Measurements from ENCODE around the gene PAK6. TPM values are rescaled to one million over a fixed set of nuclear protein-coding genes. Genes with fewer than 3 reads are reported as not detected.
A peak's percentile ranks its signal among the peaks of the same experiment; 100 is the strongest.

PAK6 gene
- total and polyA plus RNA-seq, 4 experiments from 2014 or later, result 0.53 to 1.7 (median 0.67) TPM; not detected in 1

DNA sequence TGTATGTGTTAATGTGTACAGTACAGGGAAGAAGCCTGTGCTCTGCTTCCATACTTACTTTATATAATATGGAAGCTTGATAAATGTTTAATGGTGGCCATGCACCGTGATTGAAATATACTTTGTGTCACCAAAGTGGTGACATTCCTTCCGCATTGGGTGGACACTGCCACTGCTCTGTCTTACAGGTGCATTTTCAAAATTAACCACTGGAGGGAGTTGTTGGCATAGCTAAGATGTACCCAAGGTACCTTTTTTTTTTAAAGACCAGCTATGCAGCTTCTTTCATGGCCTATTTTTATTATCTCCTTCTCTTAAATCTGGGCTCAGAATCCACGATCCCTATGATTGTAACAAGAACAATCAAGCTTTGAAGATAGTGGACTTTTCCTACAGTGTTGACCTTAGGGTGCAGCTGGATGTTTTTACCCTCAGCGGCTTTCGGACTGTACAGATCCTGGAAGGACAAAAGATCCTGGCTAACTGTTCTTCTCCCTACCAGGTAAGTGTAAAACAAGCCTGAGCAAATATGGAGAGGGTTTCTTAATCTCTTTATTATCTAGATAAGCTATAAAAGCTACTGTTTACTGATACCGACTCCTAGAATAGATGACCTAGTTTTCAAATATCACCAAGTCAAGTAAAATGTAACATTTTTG is 21.6 kb upstream of the PAK6 start:
- no peaks in the 10 kb centered on the region for H3K4me1 ChIP-seq (ENCODE audit: insufficient read depth, low read length)
- no peak overlapping the region for H3K4me3 ChIP-seq (ENCODE audit: low read length in 2 of 2)
- no peaks in the 10 kb centered on the region for H3K36me3 Mint-ChIP-seq
- no peak overlapping the region for H3K27ac ChIP-seq (ENCODE audit: low read depth, low read length)
- POLR2A ChIA-PET (ENCODE audit: partially characterized antibody), result interaction anchor here (0.8 to 2.1 kb wide), 3 partner anchors 57 to 169 kb away, joined by 3 to 10 read pairs (median 5); partner anchors contain the start of gene PLCB2
- no peaks in the 10 kb centered on the region for H3K9me3 ChIP-seq (ENCODE audit: control insufficient read depth in 1 of 2, low read length in 2 of 2)
- DNase-seq, result peak; percentile 56 to 74 (median 69)
- CTCF ChIA-PET (ENCODE audit: partially characterized antibody), result interaction anchor here (0.6 to 12.4 kb wide), 44 partner anchors 9 to 429 kb away, joined by 3 to 331 read pairs (median 5); partner anchors contain the start of genes ANKRD63, BUB1B, INAFM2 and PLCB2
- no peaks in the 10 kb centered on the region for H3K4me1 Mint-ChIP-seq
- H3K9me3 Mint-ChIP-seq, result no peaks in the 10 kb centered on the region
- H3K27me3 ChIP-seq (ENCODE audit: insufficient read depth, low read length), result no peaks in the 10 kb centered on the region
- intact Hi-C loops (cut with micrococcal nuclease), result loop anchor here (1.0 to 5.0 kb wide), 5 partner anchors 57 to 430 kb away; no protein-coding TSS in a partner anchor
- no peak overlapping the region for H3K4me3 Mint-ChIP-seq
- H3K27me3 Mint-ChIP-seq, result no peaks in the 10 kb centered on the region
- H3K36me3 ChIP-seq (ENCODE audit: insufficient read depth, low read length), result no peaks in the 10 kb centered on the region
- H3K27ac Mint-ChIP-seq, result no peak overlapping the region

DNA sequence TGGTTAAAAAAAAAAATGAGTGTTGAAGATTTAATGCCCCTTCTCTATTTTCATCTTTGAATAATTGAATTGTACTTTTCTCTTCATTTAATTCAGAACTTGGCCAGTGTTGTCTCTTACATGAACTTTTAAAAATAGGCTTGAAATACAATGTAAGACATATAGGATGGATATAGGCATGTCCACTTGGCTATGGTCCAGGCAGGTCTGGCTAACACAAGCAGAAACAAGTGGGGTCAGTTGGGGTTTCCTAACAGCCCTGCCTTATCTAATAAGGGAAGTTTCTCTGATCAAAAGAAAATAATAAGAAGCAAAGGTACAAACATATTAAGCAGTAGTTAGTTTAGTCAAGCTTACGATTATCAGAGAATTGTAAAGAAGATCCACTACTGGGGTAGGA is 19.1 kb upstream of the PAK6 start:
- H3K4me3 ChIP-seq (ENCODE audit: low read length in 2 of 2), result no peak overlapping the region
- Mint-ChIP-seq H3K27me3 (no peaks in the 10 kb centered on the region), H3K36me3 (no peaks in the 10 kb centered on the region), H3K4me3 (no peak overlapping the region), H3K4me1 (no peaks in the 10 kb centered on the region), H3K27ac (no peak overlapping the region), H3K9me3 (no peaks in the 10 kb centered on the region)
- H3K27ac ChIP-seq (ENCODE audit: low read depth, low read length), result no peak overlapping the region
- no peaks in the 10 kb centered on the region for H3K36me3 ChIP-seq (ENCODE audit: insufficient read depth, low read length)
- H3K4me1 ChIP-seq (ENCODE audit: insufficient read depth, low read length), result no peaks in the 10 kb centered on the region
- ChIA-PET CTCF (ENCODE audit: partially characterized antibody) (interaction anchor here (0.9 to 12.4 kb wide), 5 partner anchors 18 to 173 kb away, joined by 3 to 331 read pairs (median 3); no protein-coding TSS in a partner anchor), POLR2A (ENCODE audit: partially characterized antibody) (interaction anchor here (1.1 kb wide), 1 partner anchor 18 kb away, joined by 3 read pairs; no protein-coding TSS in a partner anchor)
- H3K27me3 ChIP-seq (ENCODE audit: insufficient read depth, low read length), result no peaks in the 10 kb centered on the region
- DNase-seq, result no peak
- H3K9me3 ChIP-seq (ENCODE audit: control insufficient read depth in 1 of 2, low read length in 2 of 2), result no peaks in the 10 kb centered on the region
- intact Hi-C loops (cut with micrococcal nuclease), result loop anchor here (5.0 kb wide), 2 partner anchors 118 to 432 kb away; no protein-coding TSS in a partner anchor

DNA sequence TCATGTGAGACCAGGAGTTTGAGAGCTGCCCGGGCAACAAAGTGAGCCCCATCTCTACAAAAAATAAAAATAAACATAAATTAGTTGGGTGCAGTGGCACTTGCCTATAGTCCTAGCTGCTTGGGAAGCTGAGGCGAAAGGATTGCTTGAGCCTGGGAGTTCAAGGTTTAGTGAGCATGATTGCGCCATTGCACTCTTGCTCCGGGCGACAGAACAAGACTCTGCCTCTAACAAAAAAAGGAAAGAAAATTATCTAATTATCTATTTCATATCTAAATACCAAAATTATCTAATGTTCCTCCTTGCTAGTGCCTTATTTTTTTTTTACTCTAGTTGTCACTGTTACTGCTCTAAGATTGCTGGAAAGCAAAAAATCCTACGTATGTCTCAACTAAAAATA is 16.7 kb upstream of the PAK6 start:
- no peaks in the 10 kb centered on the region for H3K27me3 ChIP-seq (ENCODE audit: insufficient read depth, low read length)
- Mint-ChIP-seq H3K27ac (no peak overlapping the region), H3K27me3 (no peaks in the 10 kb centered on the region), H3K4me1 (no peaks in the 10 kb centered on the region), H3K9me3 (no peaks in the 10 kb centered on the region), H3K36me3 (no peaks in the 10 kb centered on the region), H3K4me3 (no peak overlapping the region)
- ChIA-PET POLR2A (ENCODE audit: partially characterized antibody) (no interaction called here), CTCF (ENCODE audit: partially characterized antibody) (interaction anchor here (0.8 to 2.0 kb wide), 4 partner anchors 51 to 118 kb away, joined by 3 to 10 read pairs (median 4); partner anchors contain the start of gene PLCB2)
- no peak overlapping the region for H3K4me3 ChIP-seq (ENCODE audit: low read length in 2 of 2)
- no peaks in the 10 kb centered on the region for H3K36me3 ChIP-seq (ENCODE audit: insufficient read depth, low read length)
- H3K4me1 ChIP-seq (ENCODE audit: insufficient read depth, low read length), result peaks cover 6% of the 10 kb centered on the region
- no peak for DNase-seq
- no peaks in the 10 kb centered on the region for H3K9me3 ChIP-seq (ENCODE audit: control insufficient read depth in 1 of 2, low read length in 2 of 2)
- H3K27ac ChIP-seq (ENCODE audit: low read depth, low read length), result no peak overlapping the region
- intact Hi-C loops (cut with micrococcal nuclease), result no loop called here

DNA sequence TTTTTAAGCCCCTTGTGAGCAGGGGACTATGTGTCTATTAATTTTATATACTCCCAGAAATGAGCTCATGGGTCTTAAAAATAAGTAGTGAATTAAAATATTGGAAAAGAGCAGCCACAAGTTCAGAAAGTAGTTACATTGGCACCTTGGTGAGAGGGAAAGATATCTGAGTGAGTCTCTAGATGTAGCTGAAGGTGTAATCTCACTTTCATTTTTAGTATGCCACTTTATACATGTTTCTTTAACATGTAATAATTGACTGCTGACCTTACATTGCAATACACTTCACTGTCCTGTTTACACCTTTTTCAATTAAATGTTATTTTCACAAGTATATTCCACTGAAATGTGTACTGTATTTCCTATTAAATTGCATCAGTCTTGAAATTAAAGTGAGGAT is 12.1 kb upstream of the PAK6 start:
- H3K4me1 Mint-ChIP-seq, result no peaks in the 10 kb centered on the region
- intact Hi-C loops (cut with micrococcal nuclease), result no loop called here
- Histone ChIP-seq H3K27ac (ENCODE audit: low read depth, low read length) (no peak overlapping the region), H3K36me3 (ENCODE audit: insufficient read depth, low read length) (no peaks in the 10 kb centered on the region), H3K4me3 (ENCODE audit: low read length in 2 of 2) (no peak overlapping the region), H3K9me3 (ENCODE audit: control insufficient read depth in 1 of 2, low read length in 2 of 2) (no peaks in the 10 kb centered on the region), H3K27me3 (ENCODE audit: insufficient read depth, low read length) (no peaks in the 10 kb centered on the region), H3K4me1 (ENCODE audit: insufficient read depth, low read length) (peaks cover 6% of the 10 kb centered on the region)
- H3K9me3 Mint-ChIP-seq, result no peaks in the 10 kb centered on the region
- POLR2A ChIA-PET (ENCODE audit: partially characterized antibody), result interaction anchor here (1.3 kb wide), 1 partner anchor 137 kb away, joined by 3 read pairs; no protein-coding TSS in a partner anchor
- no peaks in the 10 kb centered on the region for H3K36me3 Mint-ChIP-seq
- H3K4me3 Mint-ChIP-seq, result no peak overlapping the region
- no peak overlapping the region for H3K27ac Mint-ChIP-seq
- no peaks in the 10 kb centered on the region for H3K27me3 Mint-ChIP-seq
- DNase-seq, result no peak
- CTCF ChIA-PET (ENCODE audit: partially characterized antibody), result interaction anchor here (1.2 to 3.6 kb wide), 4 partner anchors 9 to 53 kb away, joined by 4 to 23 read pairs (median 7); no protein-coding TSS in a partner anchor

DNA sequence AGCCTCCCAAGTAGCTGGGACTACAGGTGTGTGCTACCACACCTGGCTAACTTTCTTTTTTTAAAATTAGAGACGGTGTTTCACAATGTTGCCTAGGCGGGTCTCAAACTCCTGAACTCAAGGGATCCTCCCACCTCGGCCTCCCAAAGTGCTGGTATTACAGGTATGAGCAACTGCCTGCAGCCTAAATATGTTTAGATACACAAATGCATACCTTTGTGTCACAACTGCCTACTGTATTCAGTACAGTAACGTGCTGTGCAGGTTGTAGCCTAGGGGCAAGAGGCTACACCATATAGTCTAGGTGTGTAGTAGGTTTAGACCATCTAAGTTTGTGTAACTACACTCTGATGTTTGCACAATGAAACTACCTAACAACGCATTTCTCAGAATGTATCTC is 9.5 kb upstream of the PAK6 start:
- no peaks in the 10 kb centered on the region for H3K27me3 ChIP-seq (ENCODE audit: insufficient read depth, low read length)
- H3K4me1 ChIP-seq (ENCODE audit: insufficient read depth, low read length), result peaks cover 6% of the 10 kb centered on the region
- POLR2A ChIA-PET (ENCODE audit: partially characterized antibody), result no interaction called here
- H3K9me3 ChIP-seq (ENCODE audit: control insufficient read depth in 1 of 2, low read length in 2 of 2), result no peaks in the 10 kb centered on the region
- no peaks in the 10 kb centered on the region for H3K9me3 Mint-ChIP-seq
- no peaks in the 10 kb centered on the region for H3K27me3 Mint-ChIP-seq
- H3K4me1 Mint-ChIP-seq, result no peaks in the 10 kb centered on the region
- no peak for DNase-seq
- H3K4me3 ChIP-seq (ENCODE audit: low read length in 2 of 2), result no peak overlapping the region
- no peaks in the 10 kb centered on the region for H3K36me3 Mint-ChIP-seq
- H3K27ac ChIP-seq (ENCODE audit: low read depth, low read length), result no peak overlapping the region
- no peaks in the 10 kb centered on the region for H3K36me3 ChIP-seq (ENCODE audit: insufficient read depth, low read length)
- intact Hi-C loops (cut with micrococcal nuclease), result no loop called here
- no peak overlapping the region for H3K4me3 Mint-ChIP-seq
- no peak overlapping the region for H3K27ac Mint-ChIP-seq
- CTCF ChIA-PET (ENCODE audit: partially characterized antibody), result interaction anchor here (0.9 to 3.6 kb wide), 3 partner anchors 11 to 124 kb away, joined by 3 to 23 read pairs (median 3); no protein-coding TSS in a partner anchor

DNA sequence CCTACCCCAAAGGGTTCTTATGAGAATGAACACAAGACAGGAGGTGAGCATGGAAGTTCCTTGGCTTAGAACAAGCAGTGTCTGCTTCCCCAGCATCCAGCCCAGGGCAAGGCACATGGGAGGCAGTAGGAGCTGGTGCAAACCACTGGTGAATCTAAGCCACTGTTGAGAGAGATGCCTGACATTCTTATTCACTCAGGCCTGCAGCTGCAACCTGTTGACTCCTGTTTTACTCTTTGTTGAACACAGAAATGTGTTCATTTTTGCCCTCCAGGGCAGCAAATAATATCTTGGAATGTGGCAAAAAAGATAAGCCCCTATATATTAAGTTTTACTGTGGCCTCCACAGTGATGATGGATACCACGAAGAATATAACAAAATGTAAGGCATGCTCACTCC is 8.9 kb upstream of the PAK6 start:
- no peaks in the 10 kb centered on the region for H3K27me3 Mint-ChIP-seq
- H3K4me3 Mint-ChIP-seq, result no peak overlapping the region
- ChIA-PET POLR2A (ENCODE audit: partially characterized antibody) (no interaction called here), CTCF (ENCODE audit: partially characterized antibody) (interaction anchor here (0.6 to 3.6 kb wide), 4 partner anchors 12 to 84 kb away, joined by 4 to 23 read pairs (median 4); no protein-coding TSS in a partner anchor)
- no peak overlapping the region for H3K27ac ChIP-seq (ENCODE audit: low read depth, low read length)
- H3K4me3 ChIP-seq (ENCODE audit: low read length in 2 of 2), result no peak overlapping the region
- no peaks in the 10 kb centered on the region for H3K9me3 ChIP-seq (ENCODE audit: control insufficient read depth in 1 of 2, low read length in 2 of 2)
- H3K4me1 Mint-ChIP-seq, result no peaks in the 10 kb centered on the region
- peaks cover 6% of the 10 kb centered on the region for H3K4me1 ChIP-seq (ENCODE audit: insufficient read depth, low read length)
- intact Hi-C loops (cut with micrococcal nuclease), result no loop called here
- no peaks in the 10 kb centered on the region for H3K36me3 ChIP-seq (ENCODE audit: insufficient read depth, low read length)
- DNase-seq, result no peak
- no peaks in the 10 kb centered on the region for H3K36me3 Mint-ChIP-seq
- no peak overlapping the region for H3K27ac Mint-ChIP-seq
- H3K27me3 ChIP-seq (ENCODE audit: insufficient read depth, low read length), result no peaks in the 10 kb centered on the region
- no peaks in the 10 kb centered on the region for H3K9me3 Mint-ChIP-seq

DNA sequence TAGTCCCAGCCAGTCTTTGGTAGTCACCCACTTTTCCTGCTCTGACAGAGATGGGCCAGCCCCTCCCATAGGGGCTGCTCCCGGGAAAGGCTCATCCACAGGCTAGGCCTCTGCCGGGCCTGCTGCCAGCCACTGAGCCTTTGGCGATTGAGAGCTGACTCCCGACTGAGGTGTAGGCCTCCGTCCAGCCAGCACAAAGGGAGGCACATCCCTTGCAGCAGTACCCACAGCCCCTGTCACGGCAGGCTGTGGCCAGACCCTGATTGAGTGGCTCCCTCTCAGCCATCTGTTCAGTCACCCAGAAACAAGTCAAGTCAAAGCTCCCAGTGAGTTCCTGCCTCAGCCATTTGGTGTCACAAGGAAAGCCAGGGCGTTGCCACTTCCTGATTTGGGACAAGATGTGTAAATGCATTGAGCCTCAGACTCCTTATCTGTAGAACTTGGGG is 6.2 kb upstream of the PAK6 start:
- intact Hi-C loops (cut with micrococcal nuclease), result no loop called here
- no peak overlapping the region for H3K27ac ChIP-seq (ENCODE audit: low read depth, low read length)
- Mint-ChIP-seq H3K9me3 (no peaks in the 10 kb centered on the region), H3K27me3 (no peaks in the 10 kb centered on the region), H3K36me3 (no peaks in the 10 kb centered on the region), H3K4me3 (no peak overlapping the region), H3K27ac (no peak overlapping the region), H3K4me1 (no peaks in the 10 kb centered on the region)
- DNase-seq, result no peak
- no peaks in the 10 kb centered on the region for H3K4me1 ChIP-seq (ENCODE audit: insufficient read depth, low read length)
- no peaks in the 10 kb centered on the region for H3K36me3 ChIP-seq (ENCODE audit: insufficient read depth, low read length)
- H3K9me3 ChIP-seq (ENCODE audit: control insufficient read depth in 1 of 2, low read length in 2 of 2), result no peaks in the 10 kb centered on the region
- POLR2A ChIA-PET (ENCODE audit: partially characterized antibody), result no interaction called here
- CTCF ChIA-PET (ENCODE audit: partially characterized antibody), result no interaction called here
- H3K4me3 ChIP-seq (ENCODE audit: low read length in 2 of 2), result no peak overlapping the region
- no peaks in the 10 kb centered on the region for H3K27me3 ChIP-seq (ENCODE audit: insufficient read depth, low read length)

Data from CD4-positive, alpha-beta memory T cell (primary cell).